Calu3 (cell line): ENCODE measurements around the gene TERB1. TPM values are rescaled to one million over a fixed set of nuclear protein-coding genes. Genes with fewer than 3 reads are reported as not detected.

Source experiments
- BruUV-seq: library from RNA; stranded (reverse); fragments of 400-500 nt; replicated peaks from 2 replicates; lab custom pipeline; 2021; lab: Mats Ljungman, UMichigan
- CTCF ChIA-PET: fragments of 300-600 bp; sonication (Branson Sonifier 250); formaldehyde crosslinking; loops from one replicate; lab custom pipeline; 2022; ENCODE audit warnings: antibody characterized with exemption; lab: Charles Lee
- DNase-seq: peaks from one replicate; pipeline ENCODE4 v3.0.0; 2022
- H3K27ac Mint-ChIP-seq: one replicate; pipeline ENCODE4 v1.8.0; 2022; ENCODE audit warnings: mixed read lengths; ENCODE audit not compliant: unreplicated experiment
- H3K27me3 Mint-ChIP-seq: one replicate; pipeline ENCODE4 v1.8.0; 2022; ENCODE audit warnings: mixed read lengths; ENCODE audit not compliant: unreplicated experiment
- H3K36me3 Mint-ChIP-seq: one replicate; pipeline ENCODE4 v1.8.0; 2022; ENCODE audit warnings: mild to moderate bottlenecking, moderate library complexity, mixed read lengths; ENCODE audit not compliant: insufficient read depth, unreplicated experiment
- H3K4me1 Mint-ChIP-seq: one replicate; pipeline ENCODE4 v1.8.0; 2022; ENCODE audit warnings: mild to moderate bottlenecking, low read depth, mixed read lengths; ENCODE audit not compliant: unreplicated experiment
- H3K4me3 Mint-ChIP-seq: one replicate; pipeline ENCODE4 v1.8.0; 2022; ENCODE audit warnings: mild to moderate bottlenecking, low read depth, moderate library complexity, mixed read lengths; ENCODE audit not compliant: unreplicated experiment
- H3K9me3 Mint-ChIP-seq: one replicate; pipeline ENCODE4 v1.8.0; 2022; ENCODE audit warnings: low read depth, mixed read lengths; ENCODE audit not compliant: unreplicated experiment
- CTCF ChIP-seq: fragments of 200-600 bp; IDR thresholded peaks from one replicate; pipeline ENCODE4 v1.8.0; 2022; ENCODE audit warnings: antibody characterized with exemption; ENCODE audit not compliant: unreplicated experiment
- intact Hi-C: fragments of 100-400 bp; cut with micrococcal nuclease; formaldehyde crosslinking; loops from one replicate; pipeline ENCODE4 v1.10.0; 2022; ENCODE audit not compliant: unreplicated experiment
- total RNA-seq: library from RNA; stranded (reverse); gene quantifications from 2 replicates; pipeline ENCODE4 v1.2.3, GENCODE V29; 2022

Gene TERB1
- total RNA-seq, 1 experiment from 2014 or later: 0.59 TPM

DNA sequence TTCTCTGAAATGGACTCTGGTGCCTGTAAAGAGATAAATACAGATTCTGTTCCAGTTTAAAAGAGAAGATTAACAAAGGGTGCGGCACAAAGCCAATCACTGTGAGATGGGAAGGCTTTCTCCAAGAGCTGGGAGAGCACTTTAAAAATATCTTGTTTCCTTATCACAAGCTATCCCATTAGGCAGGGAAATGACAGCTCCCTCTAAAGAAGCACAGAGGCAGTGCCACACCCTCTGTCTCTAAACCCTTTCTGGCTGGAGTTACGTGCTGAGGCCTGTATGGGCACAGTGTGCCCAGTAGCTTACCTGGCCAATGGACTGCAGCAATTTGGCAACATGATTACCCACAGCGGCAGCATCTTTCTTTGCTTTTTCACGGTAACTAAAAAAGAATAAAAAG, 9.0 kb upstream of the TERB1 start:
- CTCF ChIA-PET: interaction anchor here (0.6 kb wide), 1 partner anchor 72 kb away, joined by 3 read pairs; no protein-coding TSS in a partner anchor
- H3K4me3 Mint-ChIP-seq: no peak overlapping the region
- DNase-seq: no peak

DNA sequence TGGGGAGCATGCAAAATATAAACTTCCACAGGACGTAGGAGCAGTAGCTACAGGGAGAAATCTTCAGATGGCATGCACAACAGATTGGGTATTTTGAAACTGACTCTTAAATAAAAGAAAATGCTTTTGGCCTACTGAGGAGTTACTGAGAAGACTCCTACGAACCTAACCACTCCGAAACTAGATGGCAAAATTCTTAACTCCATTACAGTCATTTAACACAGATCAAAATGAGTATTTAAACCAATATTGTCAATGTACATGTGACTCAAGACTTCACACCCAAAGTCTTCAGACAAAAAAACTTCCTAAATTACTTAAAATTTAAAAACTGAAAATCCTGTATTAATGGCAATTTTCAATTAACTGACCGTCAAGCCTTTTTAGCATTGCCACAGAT, 8.4 kb upstream of the TERB1 start:
- BruUV-seq: no TSS peak
- Mint-ChIP-seq H3K9me3 (no peaks in the 10 kb centered on the region), H3K27me3 (no peaks in the 10 kb centered on the region), H3K4me3 (no peak overlapping the region), H3K4me1 (no peaks in the 10 kb centered on the region), H3K27ac (no peak overlapping the region), H3K36me3 (peaks cover 47% of the 10 kb centered on the region)
- DNase-seq: no peak
- TF ChIP-seq CTCF: no peak
- intact Hi-C loops: no loop called here
- CTCF ChIA-PET: no interaction called here

More for the DNA sequence above, 9.0 kb upstream of the TERB1 start:
- H3K9me3 Mint-ChIP-seq: no peaks in the 10 kb centered on the region
- H3K36me3 Mint-ChIP-seq: peaks cover 44% of the 10 kb centered on the region
- BruUV-seq: no TSS peak
- no peaks in the 10 kb centered on the region for H3K4me1 Mint-ChIP-seq
- H3K27ac Mint-ChIP-seq: no peak overlapping the region
- no peak for TF ChIP-seq CTCF
- intact Hi-C loops: no loop called here
- no peaks in the 10 kb centered on the region for H3K27me3 Mint-ChIP-seq

- H3K36me3 Mint-ChIP-seq: peaks cover 16% of the 10 kb centered on the region
- H3K27me3 Mint-ChIP-seq: no peaks in the 10 kb centered on the region
- no peak for DNase-seq
- H3K4me3 Mint-ChIP-seq: no peak overlapping the region
- CTCF ChIA-PET: interaction anchor here (0.9 kb wide), 1 partner anchor 29 kb away, joined by 3 read pairs; the partner anchor contains the start of gene NAE1
- BruUV-seq: no TSS peak
- TF ChIP-seq CTCF: no peak
- no peak overlapping the region for H3K27ac Mint-ChIP-seq
- H3K4me1 Mint-ChIP-seq: no peaks in the 10 kb centered on the region
- intact Hi-C loops: no loop called here
- H3K9me3 Mint-ChIP-seq: no peaks in the 10 kb centered on the region
Measured at GRCh38 chr16:66802159-66802558, 775 bp upstream of the TERB1 start.

DNA sequence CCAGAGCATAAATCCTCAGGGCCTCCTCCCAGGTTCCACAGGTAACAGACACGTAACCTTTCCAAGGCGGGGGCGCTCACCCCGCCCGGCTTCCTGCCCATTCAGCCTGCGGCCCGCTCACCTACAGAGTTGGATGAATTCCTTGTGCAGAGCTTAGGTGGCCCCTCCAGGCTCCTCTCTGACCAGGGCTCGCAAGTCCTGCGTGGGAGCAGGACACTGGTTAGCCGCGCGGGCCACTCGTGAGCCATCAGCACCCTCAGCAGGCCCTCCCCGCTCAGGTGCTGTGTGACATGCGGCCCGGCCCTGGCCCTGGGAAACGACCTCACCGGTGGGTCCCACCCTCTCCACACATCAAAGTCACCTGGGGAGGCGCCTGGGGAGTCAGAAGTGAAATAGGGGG, 528 bp downstream of the TERB1 start:
- BruUV-seq: no TSS peak
- intact Hi-C loops: no loop called here
- H3K4me3 Mint-ChIP-seq: no peak overlapping the region
- H3K4me1 Mint-ChIP-seq: no peaks in the 10 kb centered on the region
- DNase-seq: no peak
- no peaks in the 10 kb centered on the region for H3K27me3 Mint-ChIP-seq
- no peak for TF ChIP-seq CTCF
- no peaks in the 10 kb centered on the region for H3K9me3 Mint-ChIP-seq
- H3K36me3 Mint-ChIP-seq: peaks cover 16% of the 10 kb centered on the region
- no peak overlapping the region for H3K27ac Mint-ChIP-seq
- CTCF ChIA-PET: no interaction called here
